Stimulated activated CD4-positive, alpha-beta T cell treated with anti-CD3 and anti-CD28 coated beads, TNF-alpha, amount 100 ng/mL, for 1 hour (primary cell): ENCODE data around the gene EXOC4.
"Not testable (repeated sequence)": the region's sequence is repeated elsewhere in the genome, so short reads cannot be mapped to it uniquely, and the experiment has no call there.

Experiments
- DNase-seq, 3 donors: peaks; one replicate each; pipeline ENCODE4 v3.0.0-alpha.2; 2020; ENCODE audit warnings: low read depth in 3 of 3, low spot score in 1 of 3

The EXOC4 gene

DNA sequence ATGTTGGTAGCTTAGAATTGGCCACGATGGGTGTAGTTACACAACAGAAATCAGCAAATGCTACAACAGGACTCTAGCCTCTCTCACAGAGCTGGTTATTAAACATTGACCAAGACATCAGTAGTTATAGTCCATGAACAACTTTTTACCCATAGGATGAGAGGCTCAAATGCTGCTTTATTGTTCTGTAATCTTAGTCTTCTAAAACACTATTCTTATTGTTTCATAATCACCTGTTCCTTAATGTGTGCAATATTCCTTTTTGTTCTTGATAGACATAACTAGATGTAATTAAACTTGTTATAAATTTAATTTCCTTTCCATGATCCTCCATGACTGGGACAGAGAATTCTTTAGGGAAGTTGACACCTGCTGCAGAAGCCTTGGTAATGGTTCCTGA, 356.9 kb downstream of the EXOC4 start:
- no peak for DNase-seq

DNA sequence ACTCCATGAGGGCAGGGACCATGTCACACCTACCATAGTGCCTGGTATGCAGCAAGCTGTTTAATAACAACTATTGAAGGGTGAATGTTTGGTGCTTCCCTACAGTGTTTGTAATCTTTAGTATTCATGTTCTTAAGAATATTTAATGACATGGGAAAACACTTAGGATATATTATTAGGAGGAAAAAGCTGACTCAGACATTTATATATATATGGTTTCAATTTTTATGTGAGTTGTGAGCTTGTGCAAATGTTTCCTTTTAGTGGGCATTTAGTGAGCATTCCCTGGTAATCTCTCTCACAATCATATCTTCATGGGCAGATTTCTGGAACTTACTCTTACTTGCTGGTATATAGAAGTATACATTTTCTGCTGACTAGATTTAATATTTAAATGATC, 359.1 kb downstream of the EXOC4 start:
- DNase-seq = no peak

DNA sequence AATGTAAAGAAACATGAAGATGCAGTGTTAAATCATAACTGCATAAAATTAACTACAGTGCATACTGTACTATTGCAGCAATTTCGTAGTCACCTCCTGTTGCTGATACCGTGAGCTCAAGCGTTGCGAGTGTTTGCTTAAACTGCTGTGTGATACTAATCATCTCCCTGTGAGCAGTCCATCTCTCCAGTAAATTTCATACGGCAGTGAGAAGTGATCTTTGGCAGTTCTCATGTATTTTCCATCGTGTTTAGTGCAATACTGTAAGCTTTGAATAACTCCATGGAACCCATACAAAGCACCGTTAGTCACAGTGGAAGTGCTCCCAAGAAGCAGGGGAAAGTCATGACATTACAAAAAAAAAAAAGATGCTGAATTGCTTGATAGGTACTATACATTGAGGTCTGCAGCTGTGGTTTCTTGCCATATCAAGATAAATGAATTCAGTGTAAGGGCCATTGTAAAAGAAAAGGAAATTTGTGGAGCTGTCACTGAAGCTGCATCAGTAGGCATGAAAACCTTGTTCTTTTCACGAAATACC, 360.4 kb downstream of the EXOC4 start:
- no peak for DNase-seq

- DNase-seq = no peak
Observed at GRCh38 chr7:133614251-133614650, 361.4 kb downstream of the EXOC4 start.

DNA sequence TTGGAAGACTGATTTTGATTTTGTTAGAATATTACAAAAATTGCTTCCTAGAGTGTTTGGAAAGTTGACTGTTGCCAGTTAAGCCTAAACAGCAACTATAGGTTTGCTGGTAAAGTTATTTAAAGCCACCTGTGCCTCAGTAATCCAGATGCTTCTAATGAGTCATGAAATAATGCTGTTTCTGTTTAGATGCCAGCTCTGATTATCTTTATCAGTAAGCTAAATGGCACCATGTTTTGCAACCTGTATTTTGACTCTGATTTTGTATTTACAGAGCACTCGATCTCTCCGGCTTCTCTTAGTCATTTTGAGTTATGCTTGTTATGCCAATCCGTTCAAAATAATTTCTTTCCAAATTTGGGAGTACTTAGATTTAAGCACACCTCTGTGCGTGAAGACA, 366.1 kb downstream of the EXOC4 start:
- no peak for DNase-seq

DNA sequence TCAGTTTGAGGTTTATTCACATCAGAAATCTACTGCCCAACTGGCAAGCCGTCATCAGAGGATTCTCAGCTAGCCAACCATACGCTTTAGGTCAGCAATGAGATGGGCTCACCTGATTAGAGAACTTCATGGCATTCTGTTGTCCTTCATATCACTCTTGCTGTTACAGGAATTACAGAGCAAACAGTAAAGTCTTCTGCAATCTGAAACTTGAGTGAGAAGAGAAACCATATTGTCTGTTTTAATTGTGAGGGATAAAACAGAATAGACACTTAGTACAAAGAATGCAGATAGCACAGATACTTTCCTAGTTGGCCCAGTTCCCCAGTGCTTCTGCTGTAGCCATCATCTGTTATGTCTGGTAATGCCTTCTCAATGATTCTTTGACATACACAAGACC, 366.6 kb downstream of the EXOC4 start:
- no peak for DNase-seq

GRCh38 chr7:133623721-133624120, 370.8 kb downstream of the EXOC4 start:
- no peak for DNase-seq

DNA sequence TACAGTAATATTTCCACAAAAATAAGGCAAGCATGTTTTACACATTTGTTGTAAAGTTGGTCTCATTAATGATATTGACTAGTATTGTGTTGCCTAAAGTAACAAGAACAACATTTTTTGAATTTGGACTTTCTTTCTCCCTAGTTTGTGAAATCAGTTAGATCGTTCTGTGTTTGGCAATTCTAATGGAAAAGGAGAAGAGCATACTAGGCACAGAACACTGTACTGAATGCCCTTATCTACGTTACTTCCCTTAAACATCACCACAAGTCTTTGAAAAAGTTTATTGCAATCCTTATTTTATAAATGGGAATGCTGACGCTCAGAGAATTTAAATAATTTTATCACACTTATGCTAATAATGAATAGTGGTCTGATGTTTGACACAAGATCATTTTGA, 372.2 kb downstream of the EXOC4 start:
- no peak for DNase-seq

GRCh38 chr7:133629701-133630100, 376.8 kb downstream of the EXOC4 start:
- no peak for DNase-seq

GRCh38 chr7:133633055-133633454, 380.2 kb downstream of the EXOC4 start:
- DNase-seq = no peak

- no peak for DNase-seq
Observed at GRCh38 chr7:133635541-133635940, 382.7 kb downstream of the EXOC4 start.

DNA sequence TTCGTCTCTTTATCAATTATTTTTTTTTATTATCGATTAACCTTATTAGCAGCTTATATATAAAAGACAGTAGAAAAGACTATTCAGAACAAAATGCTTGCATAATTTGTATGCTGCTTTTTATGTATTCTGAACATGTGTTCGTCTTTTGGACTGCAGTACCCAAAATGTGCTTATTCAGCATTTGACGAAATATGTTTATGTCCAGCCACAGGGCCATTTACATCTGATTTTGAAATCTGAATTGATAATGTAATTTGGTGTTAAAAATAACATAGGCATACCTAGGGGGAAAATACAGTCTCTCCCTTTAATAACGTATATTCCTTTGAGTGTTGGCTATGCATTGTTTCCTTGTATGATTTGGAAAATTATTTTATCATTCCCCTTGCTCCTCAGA, 386.0 kb downstream of the EXOC4 start:
- no peak for DNase-seq

GRCh38 chr7:133641436-133641835, 388.6 kb downstream of the EXOC4 start:
- no peak for DNase-seq

- no peak for DNase-seq
Observed at GRCh38 chr7:133642907-133643306, 390.0 kb downstream of the EXOC4 start.

DNA sequence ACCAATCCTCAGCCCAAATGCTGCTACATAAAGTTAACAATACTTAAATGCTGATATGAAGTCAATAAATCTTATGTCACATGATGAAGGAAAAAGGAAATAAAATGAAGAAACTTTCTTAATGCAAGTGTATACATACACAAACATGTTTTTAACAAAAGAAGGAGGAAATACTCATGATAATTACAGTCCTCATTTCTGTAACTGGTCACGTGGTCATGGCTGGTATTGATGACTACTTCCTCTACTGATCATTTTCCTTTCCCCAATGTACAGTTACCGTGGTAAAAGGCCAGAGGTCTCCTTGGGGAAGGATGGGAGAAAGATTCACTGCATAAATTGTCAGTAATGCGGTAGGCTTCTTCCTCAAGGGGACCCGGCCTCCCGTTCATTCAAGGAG, 390.8 kb downstream of the EXOC4 start:
- DNase-seq = not testable (repeated sequence)

GRCh38 chr7:133645884-133646391, 393.1 kb downstream of the EXOC4 start:
- no peak for DNase-seq

GRCh38 chr7:133646472-133647315, 393.8 kb downstream of the EXOC4 start:
- DNase-seq = no peak

DNA sequence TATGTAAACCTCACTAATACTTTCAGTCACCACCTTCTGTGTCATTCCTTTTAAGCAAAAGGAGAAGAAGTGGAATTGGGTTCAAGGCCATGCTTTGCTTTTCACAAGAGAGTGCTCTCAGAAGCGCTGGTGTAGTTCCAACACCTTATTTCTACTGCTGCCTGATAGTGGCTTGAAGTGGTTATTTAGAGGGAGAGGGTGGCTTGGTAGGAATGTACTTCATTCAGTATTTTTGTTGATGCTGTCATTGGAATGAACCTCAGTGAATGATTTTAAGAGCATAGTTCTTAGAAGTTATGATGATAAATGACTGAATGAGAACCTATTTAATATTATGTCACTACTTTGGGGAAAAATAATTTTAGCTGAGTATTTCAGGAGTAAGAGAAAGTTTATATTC, 396.7 kb downstream of the EXOC4 start:
- DNase-seq = no peak

GRCh38 chr7:133650069-133650468, 397.2 kb downstream of the EXOC4 start:
- no peak for DNase-seq

GRCh38 chr7:133650487-133651300, 397.8 kb downstream of the EXOC4 start:
- no peak for DNase-seq

DNA sequence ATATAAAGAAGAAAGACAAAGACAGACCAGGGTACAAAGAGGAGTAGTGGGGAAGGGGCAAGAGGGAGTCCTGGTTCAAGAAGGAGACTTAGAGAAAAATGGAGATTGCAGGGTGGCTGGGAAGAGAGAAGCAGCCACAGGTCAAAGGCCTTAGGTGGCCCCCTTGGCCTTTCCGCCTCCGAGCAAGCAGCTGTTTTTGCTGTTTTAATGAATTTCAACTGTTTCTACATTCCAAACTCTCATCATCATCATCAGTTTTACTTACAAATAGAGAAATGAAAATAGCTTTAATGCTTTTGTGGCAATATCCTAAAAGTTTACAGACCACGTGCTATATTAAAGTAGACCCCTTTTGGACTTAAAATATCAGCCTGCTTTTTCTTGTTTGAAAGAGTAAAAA, 399.7 kb downstream of the EXOC4 start:
- no peak for DNase-seq

- no peak for DNase-seq
Observed at GRCh38 chr7:133654547-133654946, 401.7 kb downstream of the EXOC4 start.
